LNCaP clone FGC (cell line): ENCODE data around the gene GRAMD1B.
A peak's percentile ranks its signal among the peaks of the same experiment; 100 is the strongest.

Experiments
- DNase-seq: peaks from one replicate; pipeline ENCODE4 v3.0.0-alpha.2; 2011; ENCODE audit warnings: low read depth
- H3K4me3 ChIP-seq: 2 replicates; pipeline ENCODE4 v1.5.1; 2011; ENCODE audit warnings: mild to moderate bottlenecking, low read depth, low read length, control low read depth
- CTCF ChIP-seq: IDR thresholded peaks from 2 replicates; pipeline ENCODE4 v1.5.1; 2012; ENCODE audit warnings: mild to moderate bottlenecking; ENCODE audit not compliant: control insufficient read depth, insufficient read depth; ENCODE audit errors: extremely low read depth

The GRAMD1B gene

DNA sequence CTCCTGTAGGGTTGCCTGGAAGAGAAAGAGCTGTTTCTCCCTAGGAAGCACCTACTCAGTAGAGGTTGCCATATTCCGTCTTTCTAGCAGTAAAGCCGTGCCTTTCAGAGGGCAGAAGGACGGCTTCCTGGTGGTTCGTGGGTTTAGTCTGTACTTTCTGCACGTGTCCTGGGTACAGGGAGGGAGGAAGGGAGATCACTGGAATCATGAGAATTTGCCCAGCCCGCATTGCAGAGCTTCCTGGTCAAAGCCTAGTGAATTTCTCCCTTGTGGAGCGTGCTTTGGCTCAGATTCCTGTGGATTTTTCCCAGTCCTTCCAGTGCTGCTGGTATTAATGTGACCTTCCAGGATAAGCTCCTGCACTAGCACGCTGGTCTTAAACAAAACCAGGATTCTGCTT lies 44.9 kb downstream of the GRAMD1B start:
- DNase-seq, result no peak

GRCh38 chr11:123475469-123475868 lies 45.4 kb downstream of the GRAMD1B start:
- no peak for TF ChIP-seq CTCF
- no peak overlapping the region for H3K4me3 ChIP-seq
- no peak for DNase-seq

More for the DNA sequence above, 44.9 kb downstream of the GRAMD1B start:
- TF ChIP-seq CTCF, result no peak
- H3K4me3 ChIP-seq, result no peak overlapping the region

- TF ChIP-seq CTCF, result no peak
Measured at GRCh38 chr11:123477205-123477907, 47.3 kb downstream of the GRAMD1B start.

GRCh38 chr11:123478352-123478987 lies 48.4 kb downstream of the GRAMD1B start:
- TF ChIP-seq CTCF, result peak; percentile 68
- peak; percentile 41 for DNase-seq
- no peak overlapping the region for H3K4me3 ChIP-seq

More at GRCh38 chr11:123477205-123477907, 47.3 kb downstream of the GRAMD1B start:
- DNase-seq, result no peak
- no peak overlapping the region for H3K4me3 ChIP-seq

- TF ChIP-seq CTCF, result no peak
- no peak for DNase-seq
- H3K4me3 ChIP-seq, result no peak overlapping the region
Measured at GRCh38 chr11:123479048-123479837, 49.2 kb downstream of the GRAMD1B start.

- DNase-seq, result no peak
- no peak for TF ChIP-seq CTCF
- H3K4me3 ChIP-seq, result no peak overlapping the region
Measured at GRCh38 chr11:123480290-123480815, 50.3 kb downstream of the GRAMD1B start.
